CD4-positive, alpha-beta T cell treated with Interleukin-6 at 100 ng/mL for 8 hours (primary cell): Measurements from ENCODE around the gene SPRR1A.
"Not testable (repeated sequence)": the region's sequence is repeated elsewhere in the genome, so short reads cannot be mapped to it uniquely, and the experiment has no call there.

Source experiments
- DNase-seq: peaks from one replicate; pipeline ENCODE4 v3.0.0-alpha.2; 2020; ENCODE audit warnings: mixed read lengths, low spot score

SPRR1A gene

DNA sequence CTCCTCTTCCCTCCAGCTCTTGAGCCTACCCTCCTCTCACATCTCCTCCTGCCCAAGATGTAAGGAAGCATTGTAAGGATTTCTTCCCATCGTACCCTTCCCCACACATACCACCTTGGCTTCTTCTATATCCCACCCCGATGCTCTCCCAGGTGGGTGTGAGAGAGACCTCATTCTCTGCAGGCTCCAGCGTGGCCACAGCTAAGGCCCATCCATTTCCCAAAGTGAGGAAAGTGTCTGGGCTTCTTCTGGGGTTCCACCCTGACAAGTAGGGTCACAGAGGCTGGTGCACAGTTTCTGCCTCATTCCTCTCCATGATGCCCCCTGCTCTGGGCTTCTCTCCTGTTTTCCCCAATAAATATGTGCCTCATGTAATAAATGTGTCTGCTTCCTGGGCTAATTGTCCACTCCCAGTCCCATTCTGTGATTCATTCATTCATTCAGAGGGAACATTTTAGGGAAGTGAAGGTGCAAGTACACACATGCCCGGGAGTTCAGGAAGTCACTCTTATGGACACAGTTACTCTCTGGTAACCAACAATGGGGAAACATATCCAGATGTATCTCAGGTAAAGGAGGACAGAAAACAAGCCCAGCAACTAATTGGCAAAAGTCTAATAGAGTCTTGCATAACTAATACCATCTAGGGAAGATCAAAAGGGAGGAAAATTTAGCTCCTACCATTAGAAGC lies 11.5 kb upstream of the SPRR1A start:
- no peak for DNase-seq

DNA sequence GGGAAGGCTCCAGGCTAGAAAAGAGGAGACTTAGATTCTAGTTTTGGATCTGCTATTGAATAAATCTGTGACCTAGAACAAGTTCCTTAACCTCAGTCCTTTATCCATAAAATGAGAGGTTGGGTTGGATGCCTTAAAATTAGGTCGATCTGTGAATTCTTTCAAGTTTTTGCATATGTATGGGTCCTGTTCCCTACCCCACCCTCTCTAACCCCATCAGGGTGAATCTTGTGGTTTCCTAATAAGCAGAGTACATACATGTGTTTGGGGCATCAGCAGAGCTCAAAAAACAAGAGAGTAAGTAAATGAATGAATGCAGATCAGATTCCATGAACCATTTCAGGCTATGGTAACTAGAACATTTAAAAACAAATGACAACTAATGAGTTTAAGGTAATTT lies 7.2 kb upstream of the SPRR1A start:
- DNase-seq, result no peak

GRCh38 chr1:152977614-152978013 lies 6.3 kb upstream of the SPRR1A start:
- no peak for DNase-seq

GRCh38 chr1:152980676-152981075 lies 3.2 kb upstream of the SPRR1A start:
- no peak for DNase-seq

DNA sequence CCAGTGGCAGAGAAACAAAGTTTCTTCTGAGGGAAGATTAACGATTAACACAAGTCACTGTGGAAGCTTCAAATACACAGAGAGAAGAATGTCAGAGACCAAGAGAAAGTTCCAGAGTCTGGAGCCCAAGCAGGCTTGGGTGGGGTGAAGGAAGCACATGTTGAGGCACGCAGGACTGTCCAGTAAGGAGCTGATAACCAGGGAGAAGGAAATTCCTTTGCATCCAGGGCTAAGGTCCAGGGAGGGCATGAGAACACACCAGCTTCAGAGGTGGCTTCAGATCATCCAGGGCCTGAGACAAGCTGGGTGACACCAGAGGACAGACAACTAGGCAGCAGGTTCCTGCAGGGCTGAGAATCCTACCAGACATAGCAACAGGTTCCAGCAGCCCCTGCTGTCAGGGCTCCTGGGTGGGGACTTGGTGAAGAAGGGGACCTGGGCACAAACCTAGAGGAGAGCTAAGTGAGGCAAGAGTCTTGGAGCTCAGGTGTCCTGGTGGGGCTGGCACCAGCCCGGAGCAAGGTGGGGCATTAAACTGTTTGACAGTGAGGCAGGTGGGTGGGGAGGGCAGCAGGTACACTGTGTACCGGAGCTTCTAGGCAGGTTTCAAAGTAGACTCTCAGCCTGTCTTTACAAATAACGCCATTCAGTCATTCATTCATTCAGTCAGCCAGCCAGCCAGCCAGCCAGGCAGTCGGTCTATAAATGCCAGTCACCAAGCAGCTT lies 2.6 kb upstream of the SPRR1A start:
- DNase-seq, result no peak

GRCh38 chr1:152982076-152982475 lies 1.8 kb upstream of the SPRR1A start:
- no peak for DNase-seq

- DNase-seq, result no peak
Measured at GRCh38 chr1:152983234-152983633, 647 bp upstream of the SPRR1A start.

DNA sequence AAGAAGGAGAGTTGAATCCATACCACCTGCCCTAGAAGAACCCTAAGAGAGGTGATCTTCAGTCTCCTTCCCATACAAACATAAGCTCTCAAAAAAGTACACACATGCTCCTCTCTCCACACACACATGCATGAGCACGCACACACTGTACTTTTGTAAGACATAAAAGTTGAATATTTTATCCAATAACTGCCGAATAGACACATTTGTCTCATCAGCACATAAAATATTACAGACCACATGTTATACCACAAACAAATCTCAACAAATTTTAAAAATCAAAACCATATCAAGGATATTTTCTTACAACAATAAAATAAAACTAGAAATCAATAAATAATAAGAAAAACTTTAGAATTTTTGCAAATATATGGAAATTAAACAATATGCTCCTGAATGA lies 2.7 kb downstream of the SPRR1A start:
- DNase-seq, result no peak

DNA sequence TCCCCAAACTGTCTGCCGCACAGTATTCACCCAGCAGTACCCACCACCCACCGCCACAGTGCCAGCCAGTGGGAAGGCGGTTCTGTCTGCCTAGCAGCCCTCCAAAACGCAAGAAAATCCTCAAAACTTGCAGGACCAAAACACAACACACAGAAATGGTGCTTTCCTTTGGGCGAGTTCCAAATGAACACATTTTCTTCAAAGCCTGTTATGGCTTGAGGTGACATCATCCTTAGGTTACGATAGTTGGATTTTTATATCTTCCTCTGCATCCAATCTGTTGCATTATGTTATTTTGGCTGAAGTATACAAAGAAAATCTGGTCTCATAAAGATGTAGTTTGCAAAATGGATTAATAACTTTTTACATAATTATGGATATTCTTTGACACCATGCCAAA lies 9.3 kb downstream of the SPRR1A start:
- no peak for DNase-seq

- no peak for DNase-seq
Measured at GRCh38 chr1:152995842-152996241, 12.0 kb downstream of the SPRR1A start.

DNA sequence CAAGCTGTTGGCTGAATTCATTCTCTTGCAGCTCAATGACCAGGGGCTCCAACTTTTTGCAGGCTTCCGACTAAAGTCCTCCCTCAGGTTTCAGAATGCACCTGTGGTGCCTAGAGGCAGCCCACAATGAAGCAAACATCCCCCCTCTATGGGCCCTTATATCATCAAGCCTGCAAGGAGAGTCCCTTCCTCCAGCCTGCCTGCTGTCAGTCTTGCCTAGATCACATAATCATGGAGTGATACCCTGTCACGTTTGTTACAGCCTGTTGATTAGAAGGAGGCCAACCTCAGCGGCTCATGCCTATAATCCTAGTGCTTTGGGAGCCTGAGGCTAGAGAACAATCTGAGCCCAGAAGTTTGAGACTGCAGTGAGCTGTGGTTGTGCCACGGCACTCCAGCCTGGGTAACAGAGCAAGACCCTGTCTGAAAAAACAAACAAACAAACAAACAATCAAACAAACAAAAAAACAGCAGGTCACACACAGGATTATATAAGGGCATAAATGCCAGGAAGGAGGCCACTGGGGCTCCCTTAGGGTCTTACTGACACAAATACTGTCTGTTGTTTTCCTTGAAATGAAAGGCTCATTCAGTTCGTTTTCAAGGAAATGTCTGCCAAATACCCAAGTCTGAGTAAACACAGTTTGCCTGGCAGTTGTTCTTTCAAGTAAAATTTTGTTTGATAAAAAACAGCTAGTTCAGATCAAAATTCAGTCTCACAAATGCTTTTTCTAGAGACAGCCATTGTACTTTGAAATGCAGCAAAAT lies 12.9 kb downstream of the SPRR1A start:
- DNase-seq, result no peak

- DNase-seq, result no peak
Measured at GRCh38 chr1:152997901-152998300, 14.0 kb downstream of the SPRR1A start.

DNA sequence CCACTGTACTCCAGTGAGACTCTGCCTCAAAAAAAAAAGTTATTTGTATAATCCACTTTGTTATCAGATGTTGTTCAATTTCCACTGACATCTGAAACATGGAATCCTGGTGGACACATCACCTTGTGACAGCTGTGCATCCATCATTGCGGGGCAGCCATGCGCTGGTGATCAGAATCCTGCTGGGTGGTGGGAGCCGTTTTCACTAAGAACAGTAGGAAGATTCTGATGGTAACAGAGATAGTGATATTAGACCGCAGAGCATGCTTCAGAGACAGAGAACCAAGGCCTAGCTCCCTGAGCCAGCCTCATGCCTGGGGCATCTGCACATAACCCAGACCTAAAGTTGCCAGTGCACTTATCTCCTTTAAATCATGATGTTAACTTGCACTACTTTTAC lies 14.6 kb downstream of the SPRR1A start:
- DNase-seq, result no peak

DNA sequence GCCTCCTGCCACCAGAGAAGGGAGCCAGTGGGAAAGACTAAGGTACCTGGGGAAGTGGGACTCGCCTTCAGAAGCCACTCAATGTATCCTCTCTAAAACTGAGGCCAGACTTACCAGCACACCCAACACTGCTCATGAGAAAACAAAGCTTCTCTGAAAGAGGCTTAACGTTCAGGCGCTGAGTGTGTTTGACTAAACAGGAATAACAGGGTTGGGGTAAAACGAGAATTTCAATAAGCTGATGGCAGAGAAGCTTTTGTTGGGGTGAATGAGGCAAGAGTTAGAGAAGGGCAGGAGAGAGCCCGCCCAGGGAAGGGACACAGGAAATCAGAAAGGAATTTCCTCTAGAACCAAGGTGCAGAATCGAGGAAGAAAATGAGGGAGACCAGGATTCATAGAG lies 15.9 kb downstream of the SPRR1A start:
- DNase-seq, result no peak

DNA sequence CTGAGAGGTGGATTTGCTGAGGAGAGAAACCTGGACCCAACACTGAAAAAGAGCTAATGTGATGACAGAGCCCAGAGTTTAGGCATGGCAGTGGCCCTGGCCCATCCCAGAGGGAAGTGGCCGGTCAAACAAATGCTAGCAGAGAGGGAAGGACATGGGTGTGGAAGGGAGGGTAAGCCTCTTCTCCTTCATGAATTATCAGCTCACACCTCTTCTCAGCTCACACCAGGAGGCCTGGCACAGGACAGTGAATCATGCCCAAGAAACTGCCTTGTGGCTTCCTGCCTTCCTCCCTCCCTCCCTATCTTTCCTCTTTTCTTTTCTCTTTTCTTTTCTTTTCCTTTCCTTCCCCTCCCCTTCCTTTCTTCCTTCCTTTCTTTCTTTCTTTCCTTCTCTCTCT lies 16.4 kb downstream of the SPRR1A start:
- no peak for DNase-seq

DNA sequence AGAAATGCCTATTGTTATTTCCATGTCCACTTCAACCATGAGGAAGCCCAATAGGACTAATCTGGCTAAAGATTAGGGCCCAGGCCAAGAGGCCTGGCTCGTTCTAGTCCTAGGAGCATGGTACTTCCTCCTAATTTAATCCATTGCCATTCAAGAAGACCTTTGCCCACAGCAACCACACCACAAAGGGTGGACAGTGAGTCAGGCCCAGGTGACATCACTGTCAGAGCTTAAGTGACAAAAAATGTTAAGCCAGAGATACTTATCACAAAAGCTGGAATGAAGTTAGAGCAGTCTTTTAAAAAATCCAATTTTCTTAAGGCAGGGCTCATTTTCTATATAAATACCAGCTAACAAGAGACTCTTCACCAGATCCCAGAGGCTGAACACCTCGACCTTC lies 17.5 kb downstream of the SPRR1A start, which contains the start of gene SPRR3:
Gene SPRR3 (plus strand): TSS at position 368 of the 400 bp plus-strand sequence. CDS start 1,272 bp downstream, outside the sequence.
- DNase-seq, result no peak

DNA sequence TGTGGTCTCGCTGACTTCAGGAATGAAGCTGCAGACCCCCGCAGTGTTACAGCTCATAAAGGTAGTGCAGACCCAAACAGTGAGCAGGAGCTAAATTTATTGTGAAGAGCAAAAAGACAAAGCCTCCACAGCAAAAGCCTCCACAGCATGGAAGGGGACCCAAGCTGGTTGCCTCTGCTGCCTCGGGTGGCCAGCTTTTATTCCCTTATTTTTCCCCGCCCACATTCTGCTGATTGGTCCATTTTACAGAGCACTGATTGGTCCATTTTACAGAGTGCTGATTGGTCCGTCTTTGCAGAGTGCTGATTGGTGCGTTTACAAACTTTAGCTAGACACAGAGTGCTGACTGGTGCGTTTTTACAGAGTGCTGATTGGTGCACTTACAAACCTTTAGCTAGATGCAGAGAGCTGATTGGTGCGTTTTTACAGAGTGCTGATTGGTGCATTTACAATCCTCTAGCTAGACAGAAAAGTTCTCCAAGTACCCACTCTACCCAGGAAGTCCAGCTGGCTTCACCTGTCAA lies 27.4 kb downstream of the SPRR1A start:
- DNase-seq, result not testable (repeated sequence)

DNA sequence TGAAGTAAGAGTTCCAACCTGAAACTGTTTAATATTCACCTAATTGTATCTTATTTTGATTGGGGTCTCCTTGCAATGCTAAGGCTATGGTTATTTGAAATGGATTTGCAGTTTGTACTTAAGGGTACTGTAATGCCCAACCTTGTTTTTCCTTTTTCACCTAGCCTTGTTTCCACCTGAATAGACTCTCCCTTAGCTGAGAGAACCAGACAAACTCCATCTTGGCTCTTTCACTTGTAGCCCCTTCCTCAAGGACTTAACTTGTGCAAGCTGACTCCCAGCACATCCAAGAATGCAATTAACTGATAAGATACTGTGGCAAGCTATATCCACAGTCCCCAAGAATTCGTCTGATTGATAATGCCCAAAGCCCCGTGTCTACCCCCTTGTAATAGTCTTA lies 37.9 kb downstream of the SPRR1A start:
- not testable (repeated sequence) for DNase-seq

DNA sequence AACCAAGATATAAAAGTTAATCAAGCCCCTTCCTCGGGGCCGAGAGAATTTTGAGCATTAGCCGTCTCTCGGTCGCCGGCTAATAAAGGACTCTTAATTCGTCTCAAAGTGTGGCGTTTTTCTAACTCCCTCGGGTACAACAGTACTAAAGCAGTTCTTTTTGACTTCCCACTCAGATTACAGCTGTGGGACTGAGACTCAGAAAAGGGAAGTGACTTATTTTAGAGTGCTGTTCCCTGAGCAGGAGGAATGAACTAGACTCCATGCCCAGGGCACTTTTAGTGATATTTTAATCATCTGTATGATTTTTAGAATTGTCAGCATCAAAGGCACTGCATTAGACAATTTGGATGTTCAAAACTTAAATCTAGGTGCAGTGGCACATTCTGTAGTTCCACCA lies 38.5 kb downstream of the SPRR1A start:
- DNase-seq, result not testable (repeated sequence)

GRCh38 chr1:153023109-153023508 lies 39.2 kb downstream of the SPRR1A start:
- no peak for DNase-seq

GRCh38 chr1:153024413-153024812 lies 40.5 kb downstream of the SPRR1A start:
- no peak for DNase-seq

DNA sequence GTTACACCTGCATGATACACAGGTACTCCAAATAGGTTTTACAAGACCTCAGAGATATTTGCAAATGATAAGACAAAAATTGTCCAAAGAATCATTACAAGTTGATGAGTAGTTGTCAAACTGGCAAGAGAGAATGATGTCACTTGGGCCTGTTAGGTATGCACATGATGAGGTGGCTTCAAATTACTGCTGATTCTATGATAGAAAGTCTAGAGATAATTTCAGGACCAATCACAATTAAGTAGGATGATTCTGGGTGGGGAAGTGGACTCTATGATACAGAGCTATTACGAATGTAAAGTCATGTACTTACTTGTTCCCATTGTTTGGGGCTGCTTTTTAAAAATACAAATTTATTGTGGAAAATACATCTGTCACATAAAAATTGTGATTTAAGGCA lies 41.9 kb downstream of the SPRR1A start:
- no peak for DNase-seq

DNA sequence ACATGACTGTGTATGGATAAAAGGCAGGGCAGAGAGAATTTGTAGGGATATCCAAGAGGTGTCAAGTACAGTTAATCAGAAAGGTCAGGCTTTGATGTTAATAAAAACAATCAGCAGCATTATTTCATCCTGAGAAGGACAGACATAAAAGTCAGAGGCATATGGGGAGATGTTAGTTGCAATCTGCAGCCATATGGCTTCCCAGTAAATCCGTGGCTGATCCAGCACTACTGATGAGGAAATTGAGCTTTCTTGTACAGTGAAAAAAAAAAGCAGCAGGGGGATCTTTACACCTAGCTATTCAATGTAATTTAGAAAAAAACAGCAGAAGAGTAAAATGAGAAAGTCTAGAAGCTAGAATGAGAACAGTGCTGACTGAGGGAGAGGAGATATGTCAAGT lies 44.9 kb downstream of the SPRR1A start:
- no peak for DNase-seq
